Liver (tissue), 9 donors: ENCODE measurements around the gene CALML3. TPM values are rescaled to one million over a fixed set of nuclear protein-coding genes. Genes with fewer than 3 reads are reported as not detected.

Experiments
- DNase-seq: peaks from one replicate; pipeline ENCODE4 v3.0.0-alpha.2; 2017; ENCODE audit warnings: low spot score
- H3K27ac ChIP-seq, 2 donors: one replicate each; pipeline ENCODE4 v1.7.0; 2013; ENCODE audit warnings: inconsistent platforms in 2 of 2, low read length in 2 of 2, control low read depth in 1 of 2, low read depth in 1 of 2, mild to moderate bottlenecking in 1 of 2
- H3K27me3 ChIP-seq, 4 donors: one replicate each; pipeline versions ENCODE4 v1.6.1 to v1.7.0; 2013; ENCODE audit warnings: low read length in 3 of 4, inconsistent platforms in 1 of 4, mild to moderate bottlenecking in 1 of 4, moderate library complexity in 1 of 4; ENCODE audit not compliant: control insufficient read depth in 4 of 4, insufficient read depth in 4 of 4
- H3K36me3 ChIP-seq, 4 donors: one replicate each; pipeline versions ENCODE4 v1.6.1 to v1.7.0; 2013; ENCODE audit warnings: low read length in 3 of 4, mild to moderate bottlenecking in 3 of 4, low read depth in 1 of 4, moderate library complexity in 1 of 4; ENCODE audit not compliant: control insufficient read depth in 4 of 4, insufficient read depth in 3 of 4
- H3K4me1 ChIP-seq, 4 donors: one replicate each; pipeline versions ENCODE4 v1.6.1 to v1.7.0; 2013; ENCODE audit warnings: low read length in 3 of 4, mild to moderate bottlenecking in 3 of 4, moderate library complexity in 1 of 4; ENCODE audit not compliant: control insufficient read depth in 4 of 4, insufficient read depth in 4 of 4
- H3K4me3 ChIP-seq, 3 donors: one replicate each; pipeline versions ENCODE4 v1.6.1 to v1.7.0; 2013; ENCODE audit warnings: low read length in 3 of 3, control low read depth in 1 of 3, low read depth in 1 of 3, mild to moderate bottlenecking in 1 of 3
- H3K9ac ChIP-seq, 2 donors: one replicate each; pipeline ENCODE4 v1.7.0; 2013; ENCODE audit warnings: low read length in 2 of 2, mild to moderate bottlenecking in 2 of 2, moderate library complexity in 2 of 2, control low read depth in 1 of 2, low read depth in 1 of 2
- H3K9me3 ChIP-seq, 4 donors: one replicate each; pipeline versions ENCODE4 v1.6.1 to v1.7.0; 2013; ENCODE audit warnings: low read length in 3 of 4; ENCODE audit not compliant: control insufficient read depth in 4 of 4
- FOXA2 ChIP-seq: IDR thresholded peaks from 2 replicates; pipeline ENCODE4 v1.6.1; 2016; ENCODE audit warnings: antibody characterized with exemption
- GABPA ChIP-seq, 2 donors: IDR thresholded peaks in 1 of 2; conservative IDR thresholded peaks in 1 of 2; 2 replicates each; pipeline ENCODE4 v1.6.1; 2016; ENCODE audit warnings: antibody characterized with exemption in 2 of 2, mild to moderate bottlenecking in 1 of 2, moderate library complexity in 1 of 2
- HNF4G ChIP-seq: IDR thresholded peaks from 2 replicates; pipeline ENCODE4 v1.6.1; 2016; ENCODE audit warnings: antibody characterized with exemption
- NR2F2 ChIP-seq: IDR thresholded peaks from 2 replicates; pipeline ENCODE4 v1.6.1; 2016; ENCODE audit warnings: antibody characterized with exemption
- WGBS: extraction: QIAGEN DNeasy Blood & Tissue Kit; methylation state at CpG from one replicate; pipeline ENCODE4 v1.1.7; 2013; 5-methylcytosine and 5-hydroxymethylcytosine counted together
- polyA plus RNA-seq, 2 donors: library from polyadenylated mRNA; stranded (reverse) in 1 of 2; unstranded in 1 of 2; fragments of 200-250 nt in 1 of 2; fragments of >200 nt in 1 of 2; fragmentation: Nextera tagmentation in 1 of 2; extraction: Ambion mirVana in 1 of 2; gene quantifications; one replicate each; pipeline versions ENCODE4 v1.2.1 to v1.2.3, GENCODE V29; 2013 to 2015
- total RNA-seq, 2 donors: library from RNA; depleted of rRNA; stranded (reverse); fragments of >200 nt; gene quantifications; one replicate each; pipeline ENCODE4 v1.2.3, GENCODE V29; 2014
- TF ChIP-seq, protein P1 (sequence below): IDR thresholded peaks from 2 replicates; pipeline ENCODE4 v1.6.1; 2016; ENCODE audit warnings: antibody characterized with exemption, mild to moderate bottlenecking
- TF ChIP-seq, protein P2 (sequence below): IDR thresholded peaks from 2 replicates; pipeline ENCODE4 v1.6.1; 2016; ENCODE audit warnings: antibody characterized with exemption
- donor health status: healthy.
- donor health status: healthy.
- donor health status: healthy.
- donor health status: healthy.
- donor health status: healthy.

CALML3 gene
- total and polyA plus RNA-seq, 4 donors: not detected

DNA sequence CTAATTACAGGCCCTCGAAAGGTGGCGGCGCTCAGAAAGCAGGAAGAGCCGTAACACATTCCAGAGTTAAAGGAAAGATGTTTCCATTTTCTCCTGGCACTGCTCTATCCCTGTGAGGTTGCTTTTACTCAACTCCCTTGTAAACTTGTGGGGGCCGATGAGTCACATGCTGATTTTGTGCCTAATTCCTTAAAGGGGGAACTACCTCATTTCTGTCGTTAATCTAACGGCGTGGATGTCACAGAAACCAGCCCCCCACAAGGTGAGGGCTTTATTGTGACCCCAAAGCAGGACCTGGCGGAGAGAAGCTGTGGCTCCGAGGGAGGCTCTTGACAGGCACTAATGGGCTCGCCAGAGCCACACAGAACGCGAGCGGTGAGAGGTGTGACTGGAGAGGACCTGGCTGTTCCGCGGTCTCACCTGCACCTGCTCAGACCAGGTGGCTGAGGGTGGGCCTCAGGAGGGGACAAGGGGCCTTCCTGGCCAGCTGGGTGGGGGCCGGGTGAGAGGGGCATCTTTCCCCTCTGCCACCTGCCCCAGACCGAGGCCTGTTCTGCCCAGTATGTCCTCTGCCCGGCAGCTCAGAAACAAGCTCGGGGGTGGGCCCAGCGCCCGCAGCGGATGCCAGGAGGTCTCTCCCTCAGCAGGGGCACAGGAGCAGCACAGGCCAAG is 50.9 kb downstream of the CALML3 start:
- no peaks in the 10 kb centered on the region for H3K36me3 ChIP-seq
- TF ChIP-seq HNF4G (no peak), NR2F2 (no peak), FOXA2 (no peak), GABPA (IDR thresholded peaks at IDR 0.05 in 1 of 2, conservative IDR thresholded peaks at IDR 0.05 in 1 of 2) (no peak)
- TF ChIP-seq, protein P1, sequence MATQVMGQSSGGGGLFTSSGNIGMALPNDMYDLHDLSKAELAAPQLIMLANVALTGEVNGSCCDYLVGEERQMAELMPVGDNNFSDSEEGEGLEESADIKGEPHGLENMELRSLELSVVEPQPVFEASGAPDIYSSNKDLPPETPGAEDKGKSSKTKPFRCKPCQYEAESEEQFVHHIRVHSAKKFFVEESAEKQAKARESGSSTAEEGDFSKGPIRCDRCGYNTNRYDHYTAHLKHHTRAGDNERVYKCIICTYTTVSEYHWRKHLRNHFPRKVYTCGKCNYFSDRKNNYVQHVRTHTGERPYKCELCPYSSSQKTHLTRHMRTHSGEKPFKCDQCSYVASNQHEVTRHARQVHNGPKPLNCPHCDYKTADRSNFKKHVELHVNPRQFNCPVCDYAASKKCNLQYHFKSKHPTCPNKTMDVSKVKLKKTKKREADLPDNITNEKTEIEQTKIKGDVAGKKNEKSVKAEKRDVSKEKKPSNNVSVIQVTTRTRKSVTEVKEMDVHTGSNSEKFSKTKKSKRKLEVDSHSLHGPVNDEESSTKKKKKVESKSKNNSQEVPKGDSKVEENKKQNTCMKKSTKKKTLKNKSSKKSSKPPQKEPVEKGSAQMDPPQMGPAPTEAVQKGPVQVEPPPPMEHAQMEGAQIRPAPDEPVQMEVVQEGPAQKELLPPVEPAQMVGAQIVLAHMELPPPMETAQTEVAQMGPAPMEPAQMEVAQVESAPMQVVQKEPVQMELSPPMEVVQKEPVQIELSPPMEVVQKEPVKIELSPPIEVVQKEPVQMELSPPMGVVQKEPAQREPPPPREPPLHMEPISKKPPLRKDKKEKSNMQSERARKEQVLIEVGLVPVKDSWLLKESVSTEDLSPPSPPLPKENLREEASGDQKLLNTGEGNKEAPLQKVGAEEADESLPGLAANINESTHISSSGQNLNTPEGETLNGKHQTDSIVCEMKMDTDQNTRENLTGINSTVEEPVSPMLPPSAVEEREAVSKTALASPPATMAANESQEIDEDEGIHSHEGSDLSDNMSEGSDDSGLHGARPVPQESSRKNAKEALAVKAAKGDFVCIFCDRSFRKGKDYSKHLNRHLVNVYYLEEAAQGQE: no peak
- peaks cover 2 to 45% (median 34%) of the 10 kb centered on the region in 4 donors for H3K4me1 ChIP-seq
- H3K27me3 ChIP-seq: no peaks in the 10 kb centered on the region
- no peak for DNase-seq
- peak overlapping the region in 1 of 2 donors; percentile 69 for H3K27ac ChIP-seq
- 93% methylated on average over 23 of the region's 23 CpGs for WGBS
- no peaks in the 10 kb centered on the region for H3K9me3 ChIP-seq
- no peak overlapping the region for H3K9ac ChIP-seq
- no peak overlapping the region for H3K4me3 ChIP-seq

DNA sequence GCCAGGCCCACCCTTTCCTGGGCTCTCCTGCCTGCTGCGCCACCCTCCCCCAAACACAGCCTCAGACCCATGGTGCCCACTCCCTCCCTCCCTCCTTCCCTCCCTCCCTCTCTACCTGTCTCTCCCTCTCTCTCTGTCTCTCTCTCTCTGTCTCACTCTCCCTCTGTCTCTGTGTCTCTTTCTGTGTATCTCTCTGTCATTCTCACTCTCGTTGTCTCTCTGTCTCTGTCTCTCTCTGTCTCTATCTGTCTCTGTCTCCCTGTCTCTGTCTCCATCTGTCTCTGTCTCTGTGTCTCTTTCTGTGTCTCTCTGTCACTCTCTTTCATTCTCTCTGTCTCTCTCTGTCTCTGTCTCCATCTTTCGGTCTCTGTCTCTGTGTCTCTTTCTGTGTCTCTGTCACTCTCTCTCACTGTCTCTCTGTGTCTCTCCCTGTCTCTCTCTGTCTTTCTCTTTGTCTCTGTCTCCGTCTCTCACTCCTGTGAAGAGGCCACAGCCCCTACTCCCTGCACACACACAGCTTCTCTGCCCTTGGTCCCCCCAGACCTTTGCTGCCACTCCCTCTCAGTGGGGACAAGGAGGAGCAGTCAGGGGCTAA is 51.5 kb downstream of the CALML3 start:
- Histone ChIP-seq H3K9me3 (no peaks in the 10 kb centered on the region), H3K4me3 (no peak overlapping the region), H3K4me1 (peaks cover 2 to 39% (median 30%) of the 10 kb centered on the region in 4 donors), H3K36me3 (no peaks in the 10 kb centered on the region), H3K9ac (no peak overlapping the region), H3K27me3 (no peaks in the 10 kb centered on the region), H3K27ac (no peak overlapping the region)
- WGBS: 97% methylated on average over 4 of the region's 4 CpGs
- DNase-seq: no peak
- TF ChIP-seq, protein P2, sequence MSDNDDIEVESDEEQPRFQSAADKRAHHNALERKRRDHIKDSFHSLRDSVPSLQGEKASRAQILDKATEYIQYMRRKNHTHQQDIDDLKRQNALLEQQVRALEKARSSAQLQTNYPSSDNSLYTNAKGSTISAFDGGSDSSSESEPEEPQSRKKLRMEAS: no peak

Other genes starting within 250 kb of the CALML3 start
- under 1 TPM in 1 of 2 donors, not detected in 1; 0.23 TPM for gene UCN3, start 160.0 kb upstream of the CALML3 start, total RNA-seq
- gene UCN3, start 160.0 kb upstream of the CALML3 start, polyA plus RNA-seq: not detected
- under 1 TPM in 1 of 2 donors, not detected in 1; 0.75 TPM for gene TUBAL3, start 120.1 kb upstream of the CALML3 start, total RNA-seq
- gene TUBAL3, start 120.1 kb upstream of the CALML3 start, polyA plus RNA-seq: not detected
- gene NET1, start 112.4 kb upstream of the CALML3 start, total RNA-seq: 10 to 100 TPM; 34.9 to 38.6 TPM
- gene NET1, start 112.4 kb upstream of the CALML3 start, polyA plus RNA-seq: 10 to 100 TPM; 16.2 TPM
- not detected for gene CALML5, start 25.4 kb upstream of the CALML3 start, total RNA-seq
- not detected for gene CALML5, start 25.4 kb upstream of the CALML3 start, polyA plus RNA-seq
- 10 to 100 TPM in 1 of 2 donors, 1 to 10 TPM in 1; 8.5 to 48.3 TPM for gene ASB13, start 141.6 kb downstream of the CALML3 start, total RNA-seq
- 10 to 100 TPM; 40.8 to 44.2 TPM for gene ASB13, start 141.6 kb downstream of the CALML3 start, polyA plus RNA-seq
- 10 to 100 TPM; 18.9 to 40.3 TPM for gene TASOR2, start 159.9 kb downstream of the CALML3 start, total RNA-seq
- 1 to 10 TPM; 7.6 to 9.5 TPM for gene TASOR2, start 159.9 kb downstream of the CALML3 start, polyA plus RNA-seq